Liver (tissue), 9 donors: ENCODE measurements around the gene THBS1. TPM values are rescaled to one million over a fixed set of nuclear protein-coding genes. Genes with fewer than 3 reads are reported as not detected.

ENCODE experiments used
- DNase-seq: peaks from one replicate; pipeline ENCODE4 v3.0.0-alpha.2; 2017; ENCODE audit warnings: low spot score
- H3K27ac ChIP-seq, 2 donors: one replicate each; pipeline ENCODE4 v1.7.0; 2013; ENCODE audit warnings: inconsistent platforms in 2 of 2, low read length in 2 of 2, control low read depth in 1 of 2, low read depth in 1 of 2, mild to moderate bottlenecking in 1 of 2
- H3K27me3 ChIP-seq, 4 donors: one replicate each; pipeline versions ENCODE4 v1.6.1 to v1.7.0; 2013; ENCODE audit warnings: low read length in 3 of 4, inconsistent platforms in 1 of 4, mild to moderate bottlenecking in 1 of 4, moderate library complexity in 1 of 4; ENCODE audit not compliant: control insufficient read depth in 4 of 4, insufficient read depth in 4 of 4
- H3K36me3 ChIP-seq, 4 donors: one replicate each; pipeline versions ENCODE4 v1.6.1 to v1.7.0; 2013; ENCODE audit warnings: low read length in 3 of 4, mild to moderate bottlenecking in 3 of 4, low read depth in 1 of 4, moderate library complexity in 1 of 4; ENCODE audit not compliant: control insufficient read depth in 4 of 4, insufficient read depth in 3 of 4
- H3K4me1 ChIP-seq, 4 donors: one replicate each; pipeline versions ENCODE4 v1.6.1 to v1.7.0; 2013; ENCODE audit warnings: low read length in 3 of 4, mild to moderate bottlenecking in 3 of 4, moderate library complexity in 1 of 4; ENCODE audit not compliant: control insufficient read depth in 4 of 4, insufficient read depth in 4 of 4
- H3K4me3 ChIP-seq, 3 donors: one replicate each; pipeline versions ENCODE4 v1.6.1 to v1.7.0; 2013; ENCODE audit warnings: low read length in 3 of 3, control low read depth in 1 of 3, low read depth in 1 of 3, mild to moderate bottlenecking in 1 of 3
- H3K9ac ChIP-seq, 2 donors: one replicate each; pipeline ENCODE4 v1.7.0; 2013; ENCODE audit warnings: low read length in 2 of 2, mild to moderate bottlenecking in 2 of 2, moderate library complexity in 2 of 2, control low read depth in 1 of 2, low read depth in 1 of 2
- H3K9me3 ChIP-seq, 4 donors: one replicate each; pipeline versions ENCODE4 v1.6.1 to v1.7.0; 2013; ENCODE audit warnings: low read length in 3 of 4; ENCODE audit not compliant: control insufficient read depth in 4 of 4
- CTCF ChIP-seq: fragments of 150-350 bp; IDR thresholded peaks from 2 replicates; pipeline ENCODE4 v1.5.1; 2017; ENCODE audit warnings: improper control_type of control experiment, low read depth, low read length; ENCODE audit not compliant: missing input control
- FOXA2 ChIP-seq: IDR thresholded peaks from 2 replicates; pipeline ENCODE4 v1.6.1; 2016; ENCODE audit warnings: antibody characterized with exemption
- HNF4A ChIP-seq, 2 donors: conservative IDR thresholded peaks; 2 replicates each; pipeline ENCODE4 v1.6.1; 2016; ENCODE audit warnings: antibody characterized with exemption in 2 of 2, mild to moderate bottlenecking in 2 of 2
- HNF4G ChIP-seq: IDR thresholded peaks from 2 replicates; pipeline ENCODE4 v1.6.1; 2016; ENCODE audit warnings: antibody characterized with exemption
- JUND ChIP-seq, 2 donors: IDR thresholded peaks; 2 replicates each; pipeline ENCODE4 v1.6.1; 2016; ENCODE audit warnings: antibody characterized with exemption in 2 of 2
- MAX ChIP-seq: IDR thresholded peaks from 2 replicates; pipeline ENCODE4 v1.6.1; 2016; ENCODE audit warnings: antibody characterized with exemption
- NR2F2 ChIP-seq: IDR thresholded peaks from 2 replicates; pipeline ENCODE4 v1.6.1; 2016; ENCODE audit warnings: antibody characterized with exemption
- RAD21 ChIP-seq, 2 donors: IDR thresholded peaks; 2 replicates each; pipeline ENCODE4 v1.6.1; 2016; ENCODE audit warnings: antibody characterized with exemption in 2 of 2, mild to moderate bottlenecking in 2 of 2
- REST ChIP-seq: IDR thresholded peaks from 2 replicates; pipeline ENCODE4 v1.6.1; 2016; ENCODE audit warnings: antibody characterized with exemption, mild to moderate bottlenecking
- RXRA ChIP-seq, 2 donors: IDR thresholded peaks; 2 replicates each; pipeline ENCODE4 v1.6.1; 2017 to 2018; ENCODE audit warnings: antibody characterized with exemption in 2 of 2, mild to moderate bottlenecking in 1 of 2
- SP1 ChIP-seq: IDR thresholded peaks from 2 replicates; pipeline ENCODE4 v1.6.1; 2018; ENCODE audit warnings: antibody characterized with exemption, mild to moderate bottlenecking
- TAF1 ChIP-seq: conservative IDR thresholded peaks from 2 replicates; pipeline ENCODE4 v1.6.1; 2016; ENCODE audit warnings: antibody characterized with exemption, mild to moderate bottlenecking
- YY1 ChIP-seq: IDR thresholded peaks from 2 replicates; pipeline ENCODE4 v1.6.1; 2016; ENCODE audit warnings: antibody characterized with exemption, mild to moderate bottlenecking
- ZBTB33 ChIP-seq: IDR thresholded peaks from 2 replicates; pipeline ENCODE4 v1.6.1; 2016; ENCODE audit warnings: antibody characterized with exemption
- WGBS: extraction: QIAGEN DNeasy Blood & Tissue Kit; methylation state at CpG from one replicate; pipeline ENCODE4 v1.1.7; 2013; 5-methylcytosine and 5-hydroxymethylcytosine counted together
- polyA plus RNA-seq, 2 donors: library from polyadenylated mRNA; stranded (reverse) in 1 of 2; unstranded in 1 of 2; fragments of 200-250 nt in 1 of 2; fragments of >200 nt in 1 of 2; fragmentation: Nextera tagmentation in 1 of 2; extraction: Ambion mirVana in 1 of 2; gene quantifications; one replicate each; pipeline versions ENCODE4 v1.2.1 to v1.2.3, GENCODE V29; 2013 to 2015
- total RNA-seq, 2 donors: library from RNA; depleted of rRNA; stranded (reverse); fragments of >200 nt; gene quantifications; one replicate each; pipeline ENCODE4 v1.2.3, GENCODE V29; 2014
- donor health status: healthy.
- donor health status: healthy.
- donor health status: healthy.
- donor health status: healthy.
- donor health status: healthy.

Gene THBS1
- total and polyA plus RNA-seq, 4 donors: 8.9 to 73.6 (median 22.6) TPM

- 17% methylated on average over 1 of the region's 1 CpG for WGBS
- H3K9me3 ChIP-seq: peaks cover 0 to 11% (median under 1%) of the 10 kb centered on the region in 4 donors
- TF ChIP-seq RAD21 (IDR thresholded peaks at IDR 0.05): peak in 1 of 2 donors; percentile 15
- peak in 1 of 2 donors; percentile 32 for TF ChIP-seq RXRA (IDR thresholded peaks at IDR 0.05)
- TF ChIP-seq SP1: no peak
- peaks cover 0 to 3% (median 0%) of the 10 kb centered on the region in 4 donors for H3K4me1 ChIP-seq
- no peak for DNase-seq
- H3K9ac ChIP-seq: no peak overlapping the region
- H3K4me3 ChIP-seq: no peak overlapping the region
- H3K27me3 ChIP-seq: no peaks in the 10 kb centered on the region
- no peaks in the 10 kb centered on the region for H3K36me3 ChIP-seq
- no peak overlapping the region for H3K27ac ChIP-seq
Measured at GRCh38 chr15:39543651-39544050, 37.2 kb upstream of the THBS1 start.

GRCh38 chr15:39546842-39547241, 34.0 kb upstream of the THBS1 start:
- no peak overlapping the region for H3K4me3 ChIP-seq
- H3K9ac ChIP-seq: no peak overlapping the region
- DNase-seq: no peak
- H3K4me1 ChIP-seq: peaks cover 0 to 3% (median 0%) of the 10 kb centered on the region in 4 donors
- no peaks in the 10 kb centered on the region for H3K36me3 ChIP-seq
- H3K9me3 ChIP-seq: peaks cover 0 to 11% (median under 1%) of the 10 kb centered on the region in 4 donors
- TF ChIP-seq HNF4A (conservative IDR thresholded peaks at IDR 0.05) (no peak), MAX (no peak), HNF4G (no peak), JUND (IDR thresholded peaks at IDR 0.05) (no peak), YY1 (no peak), ZBTB33 (no peak), TAF1 (no peak), FOXA2 (no peak), NR2F2 (no peak), RXRA (IDR thresholded peaks at IDR 0.05) (no peak), REST (no peak), CTCF (no peak)
- WGBS: 98% methylated on average over 1 of the region's 1 CpG
- H3K27ac ChIP-seq: no peak overlapping the region
- H3K27me3 ChIP-seq: no peaks in the 10 kb centered on the region
